K562 (cell line): ENCODE measurements around the gene NDUFS3.

Experiments used
- EGR1 ChIP-seq: fragments of 450-650 bp; conservative IDR thresholded peaks from 2 replicates; pipeline ENCODE4 v1.6.1; 2017; ENCODE audit warnings: mild to moderate bottlenecking
- ZNF586 ChIP-seq: fragments of 450-650 bp; formaldehyde crosslinking; conservative IDR thresholded peaks from 2 replicates; pipeline ENCODE4 v1.4.0; 2020; ENCODE audit warnings: mild to moderate bottlenecking, moderate library complexity
- ZNF79 ChIP-seq: fragments of 250-450 bp; sonication (Bioruptor Pico); IDR thresholded peaks from 2 replicates; pipeline ENCODE4 v1.4.0; 2020; ENCODE audit warnings: low read depth, mild to moderate bottlenecking, moderate library complexity
- TF ChIP-seq, protein P1 (sequence below): fragments of 450-650 bp; IDR thresholded peaks from 2 replicates; pipeline ENCODE4 v1.6.1; 2017; ENCODE audit warnings: antibody characterized with exemption, mild to moderate bottlenecking
- TF ChIP-seq, protein P2 (sequence below), 2 experiments: fragments of 450-650 bp; formaldehyde crosslinking in 1 of 2; IDR thresholded peaks; 2 replicates each; pipeline versions ENCODE4 v1.4.0 to v1.6.1; 2014 to 2020; ENCODE audit warnings: mild to moderate bottlenecking in 2 of 2, borderline replicate concordance in 1 of 2, low read depth in 1 of 2

DNA sequence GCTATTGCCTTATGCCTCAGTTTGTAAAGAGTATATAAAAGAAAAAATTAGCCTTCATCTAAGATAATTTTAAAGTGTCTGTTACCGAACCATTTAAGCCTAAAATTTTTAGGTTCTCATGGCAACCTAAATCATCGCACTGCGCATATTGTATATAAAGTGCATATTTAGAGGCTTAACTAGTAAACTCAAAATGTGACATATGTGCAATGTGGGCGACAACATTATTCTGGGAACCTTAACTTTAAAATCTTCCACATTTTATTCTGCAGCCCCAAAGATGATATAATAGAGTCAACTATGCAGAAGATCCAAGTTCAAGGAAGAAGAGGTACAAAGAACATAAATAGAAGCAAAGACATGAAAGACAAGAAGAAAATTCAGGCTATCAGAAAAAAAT lies 48.9 kb upstream of the NDUFS3 start:
- TF ChIP-seq ZNF586 (CRISPR knock-in tag) (no peak), EGR1 (no peak), ZNF79 (CRISPR knock-in tag) (no peak)
- TF ChIP-seq, protein P1, sequence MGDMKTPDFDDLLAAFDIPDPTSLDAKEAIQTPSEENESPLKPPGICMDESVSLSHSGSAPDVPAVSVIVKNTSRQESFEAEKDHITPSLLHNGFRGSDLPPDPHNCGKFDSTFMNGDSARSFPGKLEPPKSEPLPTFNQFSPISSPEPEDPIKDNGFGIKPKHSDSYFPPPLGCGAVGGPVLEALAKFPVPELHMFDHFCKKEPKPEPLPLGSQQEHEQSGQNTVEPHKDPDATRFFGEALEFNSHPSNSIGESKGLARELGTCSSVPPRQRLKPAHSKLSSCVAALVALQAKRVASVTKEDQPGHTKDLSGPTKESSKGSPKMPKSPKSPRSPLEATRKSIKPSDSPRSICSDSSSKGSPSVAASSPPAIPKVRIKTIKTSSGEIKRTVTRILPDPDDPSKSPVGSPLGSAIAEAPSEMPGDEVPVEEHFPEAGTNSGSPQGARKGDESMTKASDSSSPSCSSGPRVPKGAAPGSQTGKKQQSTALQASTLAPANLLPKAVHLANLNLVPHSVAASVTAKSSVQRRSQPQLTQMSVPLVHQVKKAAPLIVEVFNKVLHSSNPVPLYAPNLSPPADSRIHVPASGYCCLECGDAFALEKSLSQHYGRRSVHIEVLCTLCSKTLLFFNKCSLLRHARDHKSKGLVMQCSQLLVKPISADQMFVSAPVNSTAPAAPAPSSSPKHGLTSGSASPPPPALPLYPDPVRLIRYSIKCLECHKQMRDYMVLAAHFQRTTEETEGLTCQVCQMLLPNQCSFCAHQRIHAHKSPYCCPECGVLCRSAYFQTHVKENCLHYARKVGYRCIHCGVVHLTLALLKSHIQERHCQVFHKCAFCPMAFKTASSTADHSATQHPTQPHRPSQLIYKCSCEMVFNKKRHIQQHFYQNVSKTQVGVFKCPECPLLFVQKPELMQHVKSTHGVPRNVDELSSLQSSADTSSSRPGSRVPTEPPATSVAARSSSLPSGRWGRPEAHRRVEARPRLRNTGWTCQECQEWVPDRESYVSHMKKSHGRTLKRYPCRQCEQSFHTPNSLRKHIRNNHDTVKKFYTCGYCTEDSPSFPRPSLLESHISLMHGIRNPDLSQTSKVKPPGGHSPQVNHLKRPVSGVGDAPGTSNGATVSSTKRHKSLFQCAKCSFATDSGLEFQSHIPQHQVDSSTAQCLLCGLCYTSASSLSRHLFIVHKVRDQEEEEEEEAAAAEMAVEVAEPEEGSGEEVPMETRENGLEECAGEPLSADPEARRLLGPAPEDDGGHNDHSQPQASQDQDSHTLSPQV: no peak
- TF ChIP-seq, protein P2, sequence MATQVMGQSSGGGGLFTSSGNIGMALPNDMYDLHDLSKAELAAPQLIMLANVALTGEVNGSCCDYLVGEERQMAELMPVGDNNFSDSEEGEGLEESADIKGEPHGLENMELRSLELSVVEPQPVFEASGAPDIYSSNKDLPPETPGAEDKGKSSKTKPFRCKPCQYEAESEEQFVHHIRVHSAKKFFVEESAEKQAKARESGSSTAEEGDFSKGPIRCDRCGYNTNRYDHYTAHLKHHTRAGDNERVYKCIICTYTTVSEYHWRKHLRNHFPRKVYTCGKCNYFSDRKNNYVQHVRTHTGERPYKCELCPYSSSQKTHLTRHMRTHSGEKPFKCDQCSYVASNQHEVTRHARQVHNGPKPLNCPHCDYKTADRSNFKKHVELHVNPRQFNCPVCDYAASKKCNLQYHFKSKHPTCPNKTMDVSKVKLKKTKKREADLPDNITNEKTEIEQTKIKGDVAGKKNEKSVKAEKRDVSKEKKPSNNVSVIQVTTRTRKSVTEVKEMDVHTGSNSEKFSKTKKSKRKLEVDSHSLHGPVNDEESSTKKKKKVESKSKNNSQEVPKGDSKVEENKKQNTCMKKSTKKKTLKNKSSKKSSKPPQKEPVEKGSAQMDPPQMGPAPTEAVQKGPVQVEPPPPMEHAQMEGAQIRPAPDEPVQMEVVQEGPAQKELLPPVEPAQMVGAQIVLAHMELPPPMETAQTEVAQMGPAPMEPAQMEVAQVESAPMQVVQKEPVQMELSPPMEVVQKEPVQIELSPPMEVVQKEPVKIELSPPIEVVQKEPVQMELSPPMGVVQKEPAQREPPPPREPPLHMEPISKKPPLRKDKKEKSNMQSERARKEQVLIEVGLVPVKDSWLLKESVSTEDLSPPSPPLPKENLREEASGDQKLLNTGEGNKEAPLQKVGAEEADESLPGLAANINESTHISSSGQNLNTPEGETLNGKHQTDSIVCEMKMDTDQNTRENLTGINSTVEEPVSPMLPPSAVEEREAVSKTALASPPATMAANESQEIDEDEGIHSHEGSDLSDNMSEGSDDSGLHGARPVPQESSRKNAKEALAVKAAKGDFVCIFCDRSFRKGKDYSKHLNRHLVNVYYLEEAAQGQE (IDR thresholded peaks at IDR 0.05; ENCODE audit: borderline replicate concordance): no peak
- TF ChIP-seq, protein P2 (CRISPR knock-in tag; IDR thresholded peaks at IDR 0.05; ENCODE audit: low read depth): no peak
